H1 (cell line): ENCODE results near the gene PDE4B. TPM values are rescaled to one million over a fixed set of nuclear protein-coding genes. Genes with fewer than 3 reads are reported as not detected.

Source experiments
- CHD2 ChIP-seq: IDR thresholded peaks from 2 replicates; pipeline ENCODE4 v1.6.1; 2012; ENCODE audit warnings: low read length, improper control_type of control experiment
- polyA plus RNA-seq, 7 experiments: library from polyadenylated mRNA; depleted of rRNA in 3 of 7; stranded (reverse) in 5 of 7; unstranded in 2 of 7; fragments of >200 nt in 5 of 7; fragments of 200-250 nt in 2 of 7; gene quantifications; 1 replicate in 5 of 7; 2 replicates in 1 of 7; 4 replicates in 1 of 7; pipeline versions ENCODE4 v1.2.1 to v1.2.3, GENCODE V29; 2011 to 2013; ENCODE audit warnings: missing spikeins in 2 of 7, mixed read lengths in 2 of 7
- total RNA-seq: library from RNA; stranded (reverse); fragmentation: NEBNext Ultra II Directional; extraction: Animal tissue kit (Norgen Biotek cat#: 25700); gene quantifications from 2 replicates; pipeline ENCODE4 v1.2.1, GENCODE V29; 2021
- TF ChIP-seq, protein P1 (sequence below): fragments of 300-600 bp; sonication (generic); IDR thresholded peaks from 2 replicates; pipeline ENCODE4 v1.7.1; 2012; ENCODE audit warnings: low read length, moderate library complexity, mild to moderate bottlenecking, inconsistent platforms; ENCODE audit not compliant: insufficient replicate concordance

The PDE4B gene
- total and polyA plus RNA-seq, 2 of the 8 experiments (the other 6 are each of a cell fraction or from before 2014, with no cell fraction given) = 5.0 to 15.1 TPM

DNA sequence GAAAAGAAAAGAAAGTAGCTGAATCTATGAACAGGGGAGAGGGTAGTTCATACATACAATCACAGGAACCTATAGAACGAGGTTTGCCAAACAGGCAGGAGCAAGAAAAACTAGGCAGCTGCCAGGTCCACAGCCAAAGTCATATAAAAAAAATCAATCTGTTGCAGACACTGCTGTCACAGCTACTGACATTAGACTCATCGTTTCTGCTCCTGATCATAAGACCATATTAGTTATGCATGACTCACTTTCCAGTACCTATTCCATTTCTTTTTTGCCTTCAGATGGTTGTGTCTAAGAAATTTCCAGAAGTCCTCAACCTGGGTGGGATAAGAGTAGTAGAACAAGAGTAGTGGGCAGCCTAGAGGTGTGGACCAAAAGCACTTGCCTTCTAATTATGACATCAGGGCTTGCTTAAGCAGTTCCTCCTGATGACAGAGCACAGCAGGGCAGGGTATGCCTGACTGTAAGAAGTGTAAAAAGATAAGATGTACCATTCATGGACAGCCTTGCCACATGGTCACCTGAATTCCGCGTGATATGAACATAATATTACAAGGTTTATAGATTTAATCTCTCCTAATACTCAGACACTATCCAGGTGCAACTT lies 418.0 kb downstream of the PDE4B start (continued):
- TF ChIP-seq, protein P1, sequence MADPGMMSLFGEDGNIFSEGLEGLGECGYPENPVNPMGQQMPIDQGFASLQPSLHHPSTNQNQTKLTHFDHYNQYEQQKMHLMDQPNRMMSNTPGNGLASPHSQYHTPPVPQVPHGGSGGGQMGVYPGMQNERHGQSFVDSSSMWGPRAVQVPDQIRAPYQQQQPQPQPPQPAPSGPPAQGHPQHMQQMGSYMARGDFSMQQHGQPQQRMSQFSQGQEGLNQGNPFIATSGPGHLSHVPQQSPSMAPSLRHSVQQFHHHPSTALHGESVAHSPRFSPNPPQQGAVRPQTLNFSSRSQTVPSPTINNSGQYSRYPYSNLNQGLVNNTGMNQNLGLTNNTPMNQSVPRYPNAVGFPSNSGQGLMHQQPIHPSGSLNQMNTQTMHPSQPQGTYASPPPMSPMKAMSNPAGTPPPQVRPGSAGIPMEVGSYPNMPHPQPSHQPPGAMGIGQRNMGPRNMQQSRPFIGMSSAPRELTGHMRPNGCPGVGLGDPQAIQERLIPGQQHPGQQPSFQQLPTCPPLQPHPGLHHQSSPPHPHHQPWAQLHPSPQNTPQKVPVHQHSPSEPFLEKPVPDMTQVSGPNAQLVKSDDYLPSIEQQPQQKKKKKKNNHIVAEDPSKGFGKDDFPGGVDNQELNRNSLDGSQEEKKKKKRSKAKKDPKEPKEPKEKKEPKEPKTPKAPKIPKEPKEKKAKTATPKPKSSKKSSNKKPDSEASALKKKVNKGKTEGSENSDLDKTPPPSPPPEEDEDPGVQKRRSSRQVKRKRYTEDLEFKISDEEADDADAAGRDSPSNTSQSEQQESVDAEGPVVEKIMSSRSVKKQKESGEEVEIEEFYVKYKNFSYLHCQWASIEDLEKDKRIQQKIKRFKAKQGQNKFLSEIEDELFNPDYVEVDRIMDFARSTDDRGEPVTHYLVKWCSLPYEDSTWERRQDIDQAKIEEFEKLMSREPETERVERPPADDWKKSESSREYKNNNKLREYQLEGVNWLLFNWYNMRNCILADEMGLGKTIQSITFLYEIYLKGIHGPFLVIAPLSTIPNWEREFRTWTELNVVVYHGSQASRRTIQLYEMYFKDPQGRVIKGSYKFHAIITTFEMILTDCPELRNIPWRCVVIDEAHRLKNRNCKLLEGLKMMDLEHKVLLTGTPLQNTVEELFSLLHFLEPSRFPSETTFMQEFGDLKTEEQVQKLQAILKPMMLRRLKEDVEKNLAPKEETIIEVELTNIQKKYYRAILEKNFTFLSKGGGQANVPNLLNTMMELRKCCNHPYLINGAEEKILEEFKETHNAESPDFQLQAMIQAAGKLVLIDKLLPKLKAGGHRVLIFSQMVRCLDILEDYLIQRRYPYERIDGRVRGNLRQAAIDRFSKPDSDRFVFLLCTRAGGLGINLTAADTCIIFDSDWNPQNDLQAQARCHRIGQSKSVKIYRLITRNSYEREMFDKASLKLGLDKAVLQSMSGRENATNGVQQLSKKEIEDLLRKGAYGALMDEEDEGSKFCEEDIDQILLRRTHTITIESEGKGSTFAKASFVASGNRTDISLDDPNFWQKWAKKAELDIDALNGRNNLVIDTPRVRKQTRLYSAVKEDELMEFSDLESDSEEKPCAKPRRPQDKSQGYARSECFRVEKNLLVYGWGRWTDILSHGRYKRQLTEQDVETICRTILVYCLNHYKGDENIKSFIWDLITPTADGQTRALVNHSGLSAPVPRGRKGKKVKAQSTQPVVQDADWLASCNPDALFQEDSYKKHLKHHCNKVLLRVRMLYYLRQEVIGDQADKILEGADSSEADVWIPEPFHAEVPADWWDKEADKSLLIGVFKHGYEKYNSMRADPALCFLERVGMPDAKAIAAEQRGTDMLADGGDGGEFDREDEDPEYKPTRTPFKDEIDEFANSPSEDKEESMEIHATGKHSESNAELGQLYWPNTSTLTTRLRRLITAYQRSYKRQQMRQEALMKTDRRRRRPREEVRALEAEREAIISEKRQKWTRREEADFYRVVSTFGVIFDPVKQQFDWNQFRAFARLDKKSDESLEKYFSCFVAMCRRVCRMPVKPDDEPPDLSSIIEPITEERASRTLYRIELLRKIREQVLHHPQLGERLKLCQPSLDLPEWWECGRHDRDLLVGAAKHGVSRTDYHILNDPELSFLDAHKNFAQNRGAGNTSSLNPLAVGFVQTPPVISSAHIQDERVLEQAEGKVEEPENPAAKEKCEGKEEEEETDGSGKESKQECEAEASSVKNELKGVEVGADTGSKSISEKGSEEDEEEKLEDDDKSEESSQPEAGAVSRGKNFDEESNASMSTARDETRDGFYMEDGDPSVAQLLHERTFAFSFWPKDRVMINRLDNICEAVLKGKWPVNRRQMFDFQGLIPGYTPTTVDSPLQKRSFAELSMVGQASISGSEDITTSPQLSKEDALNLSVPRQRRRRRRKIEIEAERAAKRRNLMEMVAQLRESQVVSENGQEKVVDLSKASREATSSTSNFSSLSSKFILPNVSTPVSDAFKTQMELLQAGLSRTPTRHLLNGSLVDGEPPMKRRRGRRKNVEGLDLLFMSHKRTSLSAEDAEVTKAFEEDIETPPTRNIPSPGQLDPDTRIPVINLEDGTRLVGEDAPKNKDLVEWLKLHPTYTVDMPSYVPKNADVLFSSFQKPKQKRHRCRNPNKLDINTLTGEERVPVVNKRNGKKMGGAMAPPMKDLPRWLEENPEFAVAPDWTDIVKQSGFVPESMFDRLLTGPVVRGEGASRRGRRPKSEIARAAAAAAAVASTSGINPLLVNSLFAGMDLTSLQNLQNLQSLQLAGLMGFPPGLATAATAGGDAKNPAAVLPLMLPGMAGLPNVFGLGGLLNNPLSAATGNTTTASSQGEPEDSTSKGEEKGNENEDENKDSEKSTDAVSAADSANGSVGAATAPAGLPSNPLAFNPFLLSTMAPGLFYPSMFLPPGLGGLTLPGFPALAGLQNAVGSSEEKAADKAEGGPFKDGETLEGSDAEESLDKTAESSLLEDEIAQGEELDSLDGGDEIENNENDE = no peak
- TF ChIP-seq CHD2 = no peak
